Mononuclear cell (primary cell): ENCODE measurements around the gene AGRN. TPM values are rescaled to one million over a fixed set of nuclear protein-coding genes. Genes with fewer than 3 reads are reported as not detected.
"Not testable (repeated sequence)": the region's sequence is repeated elsewhere in the genome, so short reads cannot be mapped to it uniquely, and the experiment has no call there.

Source experiments
- H3K27me3 ChIP-seq: 2 replicates; pipeline ENCODE4 v1.6.0; 2011; ENCODE audit warnings: low read length, control low read depth; ENCODE audit not compliant: insufficient read depth
- H3K4me1 ChIP-seq: 2 replicates; pipeline ENCODE4 v1.5.1; 2011; ENCODE audit warnings: mild to moderate bottlenecking, low read length, control low read depth; ENCODE audit not compliant: insufficient read depth
- H3K4me3 ChIP-seq: 2 replicates; pipeline ENCODE4 v1.5.1; 2011; ENCODE audit warnings: mild to moderate bottlenecking, low read length, moderate library complexity
- H3K9me3 ChIP-seq: 2 replicates; pipeline ENCODE4 v1.5.1; 2011; ENCODE audit warnings: low read depth, mild to moderate bottlenecking, control low read depth, low read length
- total RNA-seq: library from RNA; depleted of rRNA; stranded (reverse); fragments of >200 nt; gene quantifications from one replicate; pipeline ENCODE4 v1.2.3, GENCODE V29; 2012

Gene AGRN
- total RNA-seq, 1 donor: 2.6 TPM

- H3K4me3 ChIP-seq: no peak overlapping the region
- H3K9me3 ChIP-seq: no peaks in the 10 kb centered on the region
- no peaks in the 10 kb centered on the region for H3K27me3 ChIP-seq
- no peaks in the 10 kb centered on the region for H3K4me1 ChIP-seq
These were observed 71.6 kb downstream of the AGRN start for GRCh38 chr1:1091344-1092148.

- no peak overlapping the region for H3K4me3 ChIP-seq
- H3K9me3 ChIP-seq: no peaks in the 10 kb centered on the region
- no peaks in the 10 kb centered on the region for H3K4me1 ChIP-seq
These were observed 72.4 kb downstream of the AGRN start for GRCh38 chr1:1092149-1092855.

GRCh38 chr1:1092894-1093609 is 73.1 kb downstream of the AGRN start:
- no peaks in the 10 kb centered on the region for H3K27me3 ChIP-seq
- no peak overlapping the region for H3K4me3 ChIP-seq
- H3K4me1 ChIP-seq: no peaks in the 10 kb centered on the region
- no peaks in the 10 kb centered on the region for H3K9me3 ChIP-seq

More at GRCh38 chr1:1092149-1092855, 72.4 kb downstream of the AGRN start:
- H3K27me3 ChIP-seq: no peaks in the 10 kb centered on the region

- Histone ChIP-seq H3K4me1 (no peaks in the 10 kb centered on the region), H3K4me3 (no peak overlapping the region), H3K27me3 (no peaks in the 10 kb centered on the region), H3K9me3 (no peaks in the 10 kb centered on the region)
These were observed 73.7 kb downstream of the AGRN start for GRCh38 chr1:1093610-1093943.

- Histone ChIP-seq H3K4me1 (no peaks in the 10 kb centered on the region), H3K9me3 (no peaks in the 10 kb centered on the region), H3K27me3 (no peaks in the 10 kb centered on the region), H3K4me3 (no peak overlapping the region)
These were observed 75.1 kb downstream of the AGRN start for GRCh38 chr1:1094981-1095380.

- H3K4me3 ChIP-seq, H3K9me3 ChIP-seq, H3K4me1 ChIP-seq, H3K27me3 ChIP-seq: not testable (repeated sequence)
These were observed 76.2 kb downstream of the AGRN start for GRCh38 chr1:1096136-1096535.

GRCh38 chr1:1098681-1099421 is 78.9 kb downstream of the AGRN start:
- no peaks in the 10 kb centered on the region for H3K27me3 ChIP-seq
- no peak overlapping the region for H3K4me3 ChIP-seq
- H3K4me1 ChIP-seq: no peaks in the 10 kb centered on the region
- H3K9me3 ChIP-seq: no peaks in the 10 kb centered on the region

GRCh38 chr1:1099506-1100183 is 79.7 kb downstream of the AGRN start:
- Histone ChIP-seq H3K4me1 (peaks cover 4% of the 10 kb centered on the region), H3K4me3 (no peak overlapping the region), H3K9me3 (no peaks in the 10 kb centered on the region), H3K27me3 (no peaks in the 10 kb centered on the region)

- H3K4me3 ChIP-seq: no peak overlapping the region
- no peaks in the 10 kb centered on the region for H3K9me3 ChIP-seq
- H3K4me1 ChIP-seq: peaks cover 4% of the 10 kb centered on the region
- no peaks in the 10 kb centered on the region for H3K27me3 ChIP-seq
These were observed 80.4 kb downstream of the AGRN start for GRCh38 chr1:1100296-1100695.

GRCh38 chr1:1101503-1101902 is 81.6 kb downstream of the AGRN start:
- no peaks in the 10 kb centered on the region for H3K9me3 ChIP-seq
- H3K27me3 ChIP-seq: no peaks in the 10 kb centered on the region
- H3K4me3 ChIP-seq: no peak overlapping the region
- peaks cover 4% of the 10 kb centered on the region for H3K4me1 ChIP-seq

- H3K4me3 ChIP-seq, H3K9me3 ChIP-seq: not testable (repeated sequence)
These were observed 84.2 kb downstream of the AGRN start for GRCh38 chr1:1104152-1104551.

More at GRCh38 chr1:1104152-1104551, 84.2 kb downstream of the AGRN start:
- H3K4me1 ChIP-seq, H3K27me3 ChIP-seq: not testable (repeated sequence)

Other genes starting within 250 kb of the AGRN start
- not detected for gene SAMD11, start 96.2 kb upstream of the AGRN start, total RNA-seq
- 27.2 TPM for gene NOC2L, start 60.9 kb upstream of the AGRN start, total RNA-seq
- 2.2 TPM for gene KLHL17, start 59.5 kb upstream of the AGRN start, total RNA-seq
- gene PLEKHN1, start 53.6 kb upstream of the AGRN start, total RNA-seq: 0.10 TPM
- 0.10 TPM for gene PERM1, start 38.0 kb upstream of the AGRN start, total RNA-seq
- 3.6 TPM for gene HES4, start 20.0 kb upstream of the AGRN start, total RNA-seq
- 50.6 TPM for gene ISG15, start 6.6 kb upstream of the AGRN start, total RNA-seq
- gene RNF223, start 54.2 kb downstream of the AGRN start, total RNA-seq: not detected
- 9.6 TPM for gene C1orf159, start 96.0 kb downstream of the AGRN start, total RNA-seq
- gene TTLL10, start 153.8 kb downstream of the AGRN start, total RNA-seq: 0.42 TPM
- gene TNFRSF18, start 186.5 kb downstream of the AGRN start, total RNA-seq: 1.2 TPM
- 3.3 TPM for gene TNFRSF4, start 194.0 kb downstream of the AGRN start, total RNA-seq
- 50.0 TPM for gene SDF4, start 211.9 kb downstream of the AGRN start, total RNA-seq
- 5.9 TPM for gene B3GALT6, start 212.1 kb downstream of the AGRN start, total RNA-seq
- gene C1QTNF12, start 226.6 kb downstream of the AGRN start, total RNA-seq: 1.6 TPM